IMR-90 (cell line): ENCODE results near the gene AMOTL2. TPM values are rescaled to one million over a fixed set of nuclear protein-coding genes. Genes with fewer than 3 reads are reported as not detected.

Experiments used
- ATAC-seq: fragments of 200-7000 bp; cut with Tn5 transposase; 2 replicates; pipeline ENCODE4 v1.9.1; 2020; ENCODE audit warnings: low read depth, mild to moderate bottlenecking, moderate library complexity
- BruUV-seq: library from RNA; stranded (reverse); fragments of 400-500 nt; replicated peaks from 2 replicates; lab custom pipeline; 2021; lab: Mats Ljungman, UMichigan
- CTCF ChIA-PET: fragments of 300-600 bp; formaldehyde crosslinking; extraction: SDS; loops from one replicate; lab custom pipeline; 2021; ENCODE audit warnings: antibody characterized with exemption; lab: Yijun Ruan, JAX
- POLR2A ChIA-PET: fragments of 300-600 bp; sonication (Branson Sonifier 250); formaldehyde crosslinking; loops from one replicate; lab custom pipeline; 2022; ENCODE audit warnings: antibody characterized with exemption; ENCODE audit not compliant: unreplicated experiment; lab: Charles Lee
- DNase-seq: peaks from one replicate; pipeline ENCODE4 v3.0.0; 2013
- H2AFZ ChIP-seq: replicated peaks from 2 replicates; pipeline ENCODE3; 2013; ENCODE audit warnings: low read length, mild to moderate bottlenecking; ENCODE audit not compliant: poor library complexity
- H2AK5ac ChIP-seq: 2 replicates; pipeline ENCODE4 v1.6.1; 2013; ENCODE audit warnings: low read depth, low read length, inconsistent platforms
- H2AK9ac ChIP-seq: replicated peaks from 2 replicates; pipeline ENCODE3; 2013; ENCODE audit warnings: mild to moderate bottlenecking, low read depth, low read length, moderate library complexity; ENCODE audit not compliant: poor library complexity
- H2BK120ac ChIP-seq: 2 replicates; pipeline ENCODE4 v1.6.1; 2013; ENCODE audit warnings: low read depth, low read length, inconsistent platforms
- H2BK15ac ChIP-seq: 3 replicates; pipeline ENCODE4 v1.6.1; 2013; ENCODE audit warnings: low read depth, low read length, inconsistent platforms
- H2BK20ac ChIP-seq: 2 replicates; pipeline ENCODE4 v1.6.1; 2013; ENCODE audit warnings: low read depth, mild to moderate bottlenecking, inconsistent platforms, low read length, moderate library complexity
- H2BK5ac ChIP-seq: 2 replicates; pipeline ENCODE4 v1.6.1; 2013; ENCODE audit warnings: mild to moderate bottlenecking, low read depth, low read length, inconsistent platforms; ENCODE audit not compliant: poor library complexity, severe bottlenecking
- H3K14ac ChIP-seq: replicated peaks from 2 replicates; pipeline ENCODE4 v1.6.1; 2013; ENCODE audit warnings: low read depth, low read length, inconsistent platforms
- H3K18ac ChIP-seq: 2 replicates; pipeline ENCODE4 v1.6.1; 2013; ENCODE audit warnings: low read depth, low read length, control low read depth
- H3K23ac ChIP-seq: 2 replicates; pipeline ENCODE4 v1.6.1; 2013; ENCODE audit warnings: low read depth, low read length, inconsistent platforms
- H3K27ac ChIP-seq: 2 replicates; pipeline ENCODE4 v1.5.1; 2013; ENCODE audit warnings: mild to moderate bottlenecking, control low read depth, low read length; ENCODE audit not compliant: insufficient read depth
- H3K27me3 ChIP-seq: 2 replicates; pipeline ENCODE4 v1.6.1; 2013; ENCODE audit warnings: low read length; ENCODE audit not compliant: control insufficient read depth, insufficient read depth
- H3K36me3 ChIP-seq: 2 replicates; pipeline ENCODE4 v1.6.1; 2013; ENCODE audit warnings: low read length, mixed read lengths; ENCODE audit not compliant: control insufficient read depth, insufficient read depth
- H3K4ac ChIP-seq: 2 replicates; pipeline ENCODE4 v1.6.1; 2013; ENCODE audit warnings: low read depth, low read length, inconsistent platforms
- H3K4me1 ChIP-seq: 2 replicates; pipeline ENCODE4 v1.6.1; 2013; ENCODE audit warnings: low read length, mixed read lengths; ENCODE audit not compliant: control insufficient read depth, insufficient read depth
- H3K4me2 ChIP-seq: 2 replicates; pipeline ENCODE4 v1.6.1; 2013; ENCODE audit warnings: low read depth, mild to moderate bottlenecking, control low read depth, low read length, moderate library complexity
- H3K4me3 ChIP-seq: 2 replicates; pipeline ENCODE4 v1.5.1; 2013; ENCODE audit warnings: low read depth, mild to moderate bottlenecking, control low read depth, low read length, moderate library complexity; ENCODE audit not compliant: insufficient read depth
- H3K56ac ChIP-seq: 2 replicates; pipeline ENCODE4 v1.6.1; 2013; ENCODE audit warnings: low read length, inconsistent platforms; ENCODE audit not compliant: insufficient read depth; ENCODE audit errors: extremely low read depth
- H3K79me1 ChIP-seq, 2 experiments: 2 replicates each; pipeline ENCODE4 v1.6.1; 2013; ENCODE audit warnings: low read length in 2 of 2, inconsistent platforms in 1 of 2, low read depth in 1 of 2
- H3K9ac ChIP-seq: 2 replicates; pipeline ENCODE4 v1.6.1; 2013; ENCODE audit warnings: low read depth, low read length, control low read depth
- H3K9me1 ChIP-seq: 2 replicates; pipeline ENCODE4 v1.6.1; 2013; ENCODE audit warnings: low read length, inconsistent platforms; ENCODE audit not compliant: insufficient read depth
- H3K9me3 ChIP-seq: 2 replicates; pipeline ENCODE4 v1.6.1; 2013; ENCODE audit warnings: low read length; ENCODE audit not compliant: control insufficient read depth, insufficient read depth
- H4K20me1 ChIP-seq: 2 replicates; pipeline ENCODE4 v1.6.1; 2013; ENCODE audit warnings: low read length, inconsistent platforms; ENCODE audit not compliant: insufficient read depth
- H4K5ac ChIP-seq: 2 replicates; pipeline ENCODE4 v1.6.1; 2013; ENCODE audit warnings: mild to moderate bottlenecking, low read depth, low read length, control low read depth
- H4K8ac ChIP-seq, 2 experiments: 2 replicates each; pipeline ENCODE4 v1.6.1; 2013; ENCODE audit warnings: low read depth in 2 of 2, low read length in 2 of 2, control low read depth in 1 of 2, inconsistent platforms in 1 of 2
- H4K91ac ChIP-seq: 2 replicates; pipeline ENCODE4 v1.6.1; 2013; ENCODE audit warnings: low read depth, low read length, inconsistent platforms; ENCODE audit not compliant: insufficient read depth
- BHLHE40 ChIP-seq: fragments of 150-350 bp; IDR thresholded peaks from 2 replicates; pipeline ENCODE4 v1.6.1; 2016; ENCODE audit warnings: mild to moderate bottlenecking, low read depth, low read length
- CEBPB ChIP-seq: IDR thresholded peaks from 2 replicates; pipeline ENCODE4 v1.6.1; 2012; ENCODE audit warnings: low read depth, low read length, improper control_type of control experiment
- CHD1 ChIP-seq: IDR thresholded peaks from 2 replicates; pipeline ENCODE4 v1.6.1; 2012; ENCODE audit warnings: low read depth, low read length, improper control_type of control experiment
- FOS ChIP-seq: fragments of 150-350 bp; IDR thresholded peaks from 2 replicates; pipeline ENCODE4 v1.6.1; 2016; ENCODE audit warnings: low read depth, low read length
- MAFK ChIP-seq: IDR thresholded peaks from 2 replicates; pipeline ENCODE4 v1.6.1; 2012; ENCODE audit warnings: low read depth, low read length, improper control_type of control experiment
- MAZ ChIP-seq: IDR thresholded peaks from 2 replicates; pipeline ENCODE4 v1.6.1; 2012; ENCODE audit warnings: low read depth, mild to moderate bottlenecking, low read length, improper control_type of control experiment, moderate library complexity, borderline replicate concordance
- MXI1 ChIP-seq: IDR thresholded peaks from 2 replicates; pipeline ENCODE4 v1.6.1; 2012; ENCODE audit warnings: low read depth, mild to moderate bottlenecking, low read length, moderate library complexity, borderline replicate concordance
- POLR2A ChIP-seq: IDR thresholded peaks from 2 replicates; pipeline ENCODE4 v1.6.1; 2012; ENCODE audit warnings: mild to moderate bottlenecking, low read depth, low read length
- RFX5 ChIP-seq: IDR thresholded peaks from 2 replicates; pipeline ENCODE4 v1.8.0; 2012; ENCODE audit warnings: low read depth, mild to moderate bottlenecking, low read length, moderate library complexity
- SMC3 ChIP-seq: fragments of 150-350 bp; IDR thresholded peaks from 2 replicates; pipeline ENCODE4 v1.6.1; 2016; ENCODE audit warnings: low read depth, mild to moderate bottlenecking, antibody characterized with exemption, low read length, moderate library complexity
- USF2 ChIP-seq: fragments of 150-350 bp; IDR thresholded peaks from 2 replicates; pipeline ENCODE4 v1.6.1; 2017; ENCODE audit warnings: mild to moderate bottlenecking, antibody characterized with exemption, low read length, low read depth
- WGBS, 2 experiments: methylation state at CpG; one replicate each; pipeline versions ENCODE4 v1.1.5 to v1.1.7; 2013; ENCODE audit warnings: missing lambda C conversion rate in 2 of 2; ENCODE audit not compliant: insufficient read length in 1 of 2; ENCODE audit errors: extremely low coverage in 2 of 2; 5-methylcytosine and 5-hydroxymethylcytosine counted together
- dilution Hi-C: fragments of 300-500 bp; cut with HindIII; formaldehyde crosslinking; loops from one replicate; pipeline ENCODE4 v1.14.3; 2018; ENCODE audit warnings: low sequenced_read_pairs; ENCODE audit not compliant: unreplicated experiment
- in situ Hi-C: fragments of 300-500 bp; cut with MboI; formaldehyde crosslinking; loops from 3 replicates; pipeline ENCODE4 v1.14.3; 2019; ENCODE audit warnings: low sequenced_read_pairs, inconsistent platforms, mixed read lengths
- intact Hi-C: fragments of 100-400 bp; cut with micrococcal nuclease; formaldehyde crosslinking; loops from 2 replicates; pipeline ENCODE4 v1.10.0; 2022
- polyA plus RNA-seq, 3 experiments: library from polyadenylated mRNA; depleted of rRNA; stranded (reverse); fragments of >200 nt; gene quantifications; 2 replicates each; pipeline ENCODE4 v1.2.3, GENCODE V29; 2012; ENCODE audit warnings: low replicate concordance in 1 of 3
- total RNA-seq: library from RNA; depleted of rRNA; stranded (reverse); fragments of >200 nt; gene quantifications from 2 replicates; pipeline ENCODE4 v1.2.3, GENCODE V29; 2012
- TF ChIP-seq, protein P1 (sequence below): fragments of 150-350 bp; IDR thresholded peaks from 2 replicates; pipeline ENCODE4 v1.6.1; 2016; ENCODE audit warnings: low read depth, mild to moderate bottlenecking, low read length, moderate library complexity, borderline replicate concordance

The AMOTL2 gene
- total and polyA plus RNA-seq, 2 of the 4 experiments (the other 2 are of a cell fraction): 162 to 176 TPM

- Histone ChIP-seq H3K36me3 (no peaks in the 10 kb centered on the region), H3K9me3 (no peaks in the 10 kb centered on the region), H4K91ac (peak overlapping the region; percentile 58), H4K20me1 (no peaks in the 10 kb centered on the region), H3K27ac (0 out of 2 replicates have a peak overlapping the region, but pooled peaks have one; percentile 35), H3K4ac (peak overlapping the region; percentile 96), H3K23ac (0 out of 2 replicates have a peak overlapping the region, but pooled peaks have one; percentile 13), H4K8ac (peak overlapping the region; percentile 21 to 62; a peak in 3 of 4 replicates), H3K4me2 (no peak overlapping the region), H3K4me1 (peaks cover 32% of the 10 kb centered on the region), H3K18ac (peak overlapping the region; percentile 74), H2BK15ac (peak overlapping the region; percentile 82; the same call in 2 of the 3 replicates), H3K14ac (peak overlapping the region; percentile 61), H2BK120ac (peak overlapping the region; percentile 99), H3K4me3 (no peak overlapping the region), H4K5ac (peak overlapping the region; percentile 51; the same call in 1 of the 2 replicates), H2AFZ (no peak overlapping the region), H3K56ac (0 out of 2 replicates have a peak overlapping the region, but pooled peaks have one; percentile 56), H2AK9ac (no peak overlapping the region), H3K27me3 (no peaks in the 10 kb centered on the region), H2BK20ac (peak overlapping the region; percentile 95), H3K9me1 (peaks cover 26% of the 10 kb centered on the region), H3K9ac (no peak overlapping the region), H3K79me1 (peaks cover 0 to 23% of the 10 kb centered on the region in 2 experiments; a peak in 2 of 4 replicates), H2AK5ac (peak overlapping the region; percentile 89), H2BK5ac (peak overlapping the region; percentile 78)
- dilution Hi-C loops: no loop called here
- TF ChIP-seq, protein P1, sequence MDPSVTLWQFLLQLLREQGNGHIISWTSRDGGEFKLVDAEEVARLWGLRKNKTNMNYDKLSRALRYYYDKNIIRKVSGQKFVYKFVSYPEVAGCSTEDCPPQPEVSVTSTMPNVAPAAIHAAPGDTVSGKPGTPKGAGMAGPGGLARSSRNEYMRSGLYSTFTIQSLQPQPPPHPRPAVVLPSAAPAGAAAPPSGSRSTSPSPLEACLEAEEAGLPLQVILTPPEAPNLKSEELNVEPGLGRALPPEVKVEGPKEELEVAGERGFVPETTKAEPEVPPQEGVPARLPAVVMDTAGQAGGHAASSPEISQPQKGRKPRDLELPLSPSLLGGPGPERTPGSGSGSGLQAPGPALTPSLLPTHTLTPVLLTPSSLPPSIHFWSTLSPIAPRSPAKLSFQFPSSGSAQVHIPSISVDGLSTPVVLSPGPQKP: no peak
- TF ChIP-seq MAFK (no peak), MXI1 (no peak), CHD1 (no peak), MAZ (no peak), RFX5 (no peak), BHLHE40 (no peak), CEBPB (no peak), USF2 (no peak), FOS (no peak), SMC3 (no peak), POLR2A (no peak)
- DNase-seq (no peak), ATAC-seq (no peak)
- in situ Hi-C loops: no loop called here
- intact Hi-C loops: no loop called here
- 75% methylated on average over 4 of the region's 10 CpGs; no CpG with 5 or more reads in 1 of the 2 experiments for WGBS, 2 experiments
- CTCF ChIA-PET: no interaction called here
- BruUV-seq: no TSS peak
- POLR2A ChIA-PET: no interaction called here
These were observed 50.0 kb downstream of the AMOTL2 start for GRCh38 chr3:134323966-134324962.
